DOHH2 (cell line): ENCODE results near the gene NPAS2.

Source experiments
- EZH2phosphoT487 ChIP-seq: fragments of 200-600 bp; sonication (generic); IDR thresholded peaks from 2 replicates; pipeline ENCODE4 v1.6.1; 2017; ENCODE audit warnings: borderline replicate concordance, mild to moderate bottlenecking, antibody characterized with exemption, low read length, moderate library complexity, mixed read lengths
- TF ChIP-seq, protein P1 (sequence below): fragments of 200-600 bp; sonication (generic); IDR thresholded peaks from one replicate; pipeline ENCODE4 v1.5.1; 2014; ENCODE audit warnings: antibody characterized with exemption, mild to moderate bottlenecking, low read depth, low read length; ENCODE audit not compliant: poor library complexity, severe bottlenecking

- TF ChIP-seq, protein P1, sequence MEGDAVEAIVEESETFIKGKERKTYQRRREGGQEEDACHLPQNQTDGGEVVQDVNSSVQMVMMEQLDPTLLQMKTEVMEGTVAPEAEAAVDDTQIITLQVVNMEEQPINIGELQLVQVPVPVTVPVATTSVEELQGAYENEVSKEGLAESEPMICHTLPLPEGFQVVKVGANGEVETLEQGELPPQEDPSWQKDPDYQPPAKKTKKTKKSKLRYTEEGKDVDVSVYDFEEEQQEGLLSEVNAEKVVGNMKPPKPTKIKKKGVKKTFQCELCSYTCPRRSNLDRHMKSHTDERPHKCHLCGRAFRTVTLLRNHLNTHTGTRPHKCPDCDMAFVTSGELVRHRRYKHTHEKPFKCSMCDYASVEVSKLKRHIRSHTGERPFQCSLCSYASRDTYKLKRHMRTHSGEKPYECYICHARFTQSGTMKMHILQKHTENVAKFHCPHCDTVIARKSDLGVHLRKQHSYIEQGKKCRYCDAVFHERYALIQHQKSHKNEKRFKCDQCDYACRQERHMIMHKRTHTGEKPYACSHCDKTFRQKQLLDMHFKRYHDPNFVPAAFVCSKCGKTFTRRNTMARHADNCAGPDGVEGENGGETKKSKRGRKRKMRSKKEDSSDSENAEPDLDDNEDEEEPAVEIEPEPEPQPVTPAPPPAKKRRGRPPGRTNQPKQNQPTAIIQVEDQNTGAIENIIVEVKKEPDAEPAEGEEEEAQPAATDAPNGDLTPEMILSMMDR, result no peak
- no peak for TF ChIP-seq EZH2phosphoT487
These were observed 169.7 kb downstream of the NPAS2 start for GRCh38 chr2:100989666-100990065.
